Ishikawa (cell line): ENCODE measurements around the gene SMAD5.

Experiments used
- CEBPB ChIP-seq: IDR thresholded peaks from 2 replicates; pipeline ENCODE4 v1.6.1; 2012
- CREB1 ChIP-seq: IDR thresholded peaks from 2 replicates; pipeline ENCODE4 v1.6.1; 2012; ENCODE audit warnings: low read depth
- EGR1 ChIP-seq: IDR thresholded peaks from 2 replicates; pipeline ENCODE4 v1.6.1; 2012
- EP300 ChIP-seq: IDR thresholded peaks from 2 replicates; pipeline ENCODE4 v1.6.1; 2012; ENCODE audit warnings: borderline replicate concordance
- FOXM1 ChIP-seq: IDR thresholded peaks from 2 replicates; pipeline ENCODE4 v1.6.1; 2012; ENCODE audit warnings: low read depth, borderline replicate concordance
- MAX ChIP-seq: IDR thresholded peaks from 2 replicates; pipeline ENCODE4 v1.6.1; 2012
- NFIC ChIP-seq: IDR thresholded peaks from 2 replicates; pipeline ENCODE4 v1.6.1; 2012
- RAD21 ChIP-seq: IDR thresholded peaks from 2 replicates; pipeline ENCODE4 v1.6.1; 2012; ENCODE audit warnings: low read depth
- REST ChIP-seq: IDR thresholded peaks from 2 replicates; pipeline ENCODE4 v1.6.1; 2012; ENCODE audit warnings: low read depth, mild to moderate bottlenecking
- TAF1 ChIP-seq: IDR thresholded peaks from 2 replicates; pipeline ENCODE4 v1.6.1; 2012; ENCODE audit warnings: low read depth, mild to moderate bottlenecking
- TCF12 ChIP-seq: IDR thresholded peaks from 2 replicates; pipeline ENCODE4 v1.6.1; 2012; ENCODE audit warnings: low read depth
- TEAD4 ChIP-seq: IDR thresholded peaks from 2 replicates; pipeline ENCODE4 v1.6.1; 2012
- USF1 ChIP-seq: IDR thresholded peaks from 2 replicates; pipeline ENCODE4 v1.6.1; 2012
- YY1 ChIP-seq: IDR thresholded peaks from 2 replicates; pipeline ENCODE4 v1.6.1; 2012; ENCODE audit warnings: low read depth
- ZBTB7A ChIP-seq: IDR thresholded peaks from 2 replicates; pipeline ENCODE4 v1.6.1; 2012; ENCODE audit warnings: low read depth

Gene SMAD5

GRCh38 chr5:136115183-136115865, 17.3 kb upstream of the SMAD5 start:
- TF ChIP-seq MAX (no peak), ZBTB7A (no peak), YY1 (no peak), CREB1 (no peak), CEBPB (no peak), EP300 (no peak), FOXM1 (no peak), TEAD4 (no peak), TAF1 (no peak), TCF12 (no peak), USF1 (no peak), NFIC (no peak), RAD21 (no peak), REST (no peak), EGR1 (no peak)

GRCh38 chr5:136120529-136120928, 12.1 kb upstream of the SMAD5 start:
- no peak for TF ChIP-seq CEBPB

GRCh38 chr5:136123236-136123768, 9.3 kb upstream of the SMAD5 start:
- TF ChIP-seq TCF12 = no peak
- no peak for TF ChIP-seq EP300
- TF ChIP-seq REST = no peak
- no peak for TF ChIP-seq NFIC
- no peak for TF ChIP-seq MAX
- no peak for TF ChIP-seq RAD21
- no peak for TF ChIP-seq TEAD4
- TF ChIP-seq EGR1 = no peak
- TF ChIP-seq FOXM1 = no peak
- TF ChIP-seq TAF1 = no peak
- no peak for TF ChIP-seq CEBPB
- TF ChIP-seq CREB1 = no peak

DNA sequence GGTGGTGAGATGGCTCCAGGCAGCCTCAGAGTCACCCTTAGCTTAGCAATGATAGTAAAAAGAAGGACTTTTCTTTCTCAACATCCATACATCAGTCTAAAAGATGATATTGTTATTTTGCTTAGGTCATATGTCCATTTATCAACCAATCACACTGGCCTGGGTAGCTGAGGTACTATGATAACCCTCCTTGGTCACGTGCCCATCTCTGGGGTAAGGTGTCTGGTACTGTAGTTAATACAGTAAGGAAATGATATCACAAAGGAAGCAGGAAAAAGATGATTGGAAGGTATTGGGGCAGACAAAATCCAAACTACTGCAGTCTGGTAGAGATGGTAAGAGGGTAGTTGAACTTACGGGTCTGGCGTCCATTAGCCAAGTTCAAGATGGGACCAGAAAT, 5.1 kb upstream of the SMAD5 start:
- TF ChIP-seq NFIC (no peak), USF1 (peak; percentile 52; the same call in 1 of the 2 replicates)

DNA sequence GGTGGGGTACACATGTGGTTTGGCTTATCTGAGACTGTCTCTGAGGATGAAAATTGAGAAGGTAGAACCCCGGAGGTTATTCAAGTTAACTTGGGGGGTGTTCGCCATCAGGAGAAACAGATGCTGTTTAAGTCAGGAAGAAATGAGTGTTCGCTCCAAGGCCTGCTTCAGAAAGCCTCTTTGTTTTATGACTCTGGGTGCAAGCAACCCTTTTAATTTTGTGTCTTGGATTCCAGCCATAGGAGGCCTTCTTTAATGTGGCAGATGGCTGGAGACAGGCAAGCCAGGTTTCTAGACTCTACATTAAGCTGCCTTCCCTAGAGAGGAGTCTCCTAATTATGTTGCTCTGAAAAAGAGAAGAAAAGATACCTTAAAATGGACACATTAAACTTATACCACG, 4.2 kb upstream of the SMAD5 start:
- TF ChIP-seq ZBTB7A = no peak
- no peak for TF ChIP-seq EGR1
- TF ChIP-seq CREB1 = no peak
- no peak for TF ChIP-seq TAF1

DNA sequence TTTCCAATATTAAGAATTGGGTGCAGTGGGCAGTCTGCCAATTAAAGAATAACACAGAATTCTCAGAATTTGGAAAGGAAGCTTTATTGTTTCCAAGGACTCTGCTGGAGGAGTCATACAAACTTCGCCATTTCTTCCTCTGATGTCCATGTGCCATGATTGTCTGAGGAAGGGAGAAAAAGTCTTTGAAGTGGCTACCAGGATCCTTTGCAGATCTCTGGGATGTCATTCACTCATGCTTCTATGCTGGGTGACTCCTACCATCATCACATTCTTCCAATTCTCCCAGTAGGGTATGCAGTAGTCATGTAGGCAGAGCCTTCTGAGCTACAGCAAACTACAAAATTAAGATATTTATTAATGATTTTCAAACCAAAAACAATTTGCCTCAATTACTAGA, 3.2 kb upstream of the SMAD5 start:
- TF ChIP-seq USF1 (no peak), TEAD4 (no peak), NFIC (no peak), CEBPB (no peak), MAX (no peak), TCF12 (no peak), ZBTB7A (no peak), EGR1 (no peak), CREB1 (no peak), YY1 (no peak), EP300 (no peak), RAD21 (no peak), TAF1 (no peak), REST (no peak), FOXM1 (no peak)
